Embryonic facial prominence (tissue), 1 donor: ENCODE data around the gene DOCK10.

Experiments
- DNase-seq: peaks from one replicate; pipeline ENCODE4 v3.0.0-alpha.2; 2016; ENCODE audit errors: extremely low spot score

DOCK10 gene

DNA sequence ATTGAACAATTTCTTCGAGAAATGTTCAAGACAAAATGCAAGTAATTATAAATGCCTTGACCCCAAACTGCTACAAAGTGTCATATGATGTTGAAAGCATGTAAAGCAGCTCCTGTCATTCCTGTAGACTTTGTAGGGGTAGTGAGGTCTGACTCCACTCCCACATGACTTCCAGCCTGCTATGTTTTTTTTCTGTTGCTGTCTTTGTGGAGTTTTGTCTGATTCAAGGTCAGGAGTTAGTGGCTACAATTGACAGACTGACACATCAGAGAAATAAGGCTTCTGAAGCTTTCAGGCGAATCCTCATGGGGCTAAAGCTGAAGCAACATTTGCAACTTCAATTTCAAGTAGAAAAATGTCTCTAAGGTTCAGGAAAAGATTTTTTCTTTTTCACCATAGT, 262.2 kb downstream of the DOCK10 start:
- DNase-seq: no peak

DNA sequence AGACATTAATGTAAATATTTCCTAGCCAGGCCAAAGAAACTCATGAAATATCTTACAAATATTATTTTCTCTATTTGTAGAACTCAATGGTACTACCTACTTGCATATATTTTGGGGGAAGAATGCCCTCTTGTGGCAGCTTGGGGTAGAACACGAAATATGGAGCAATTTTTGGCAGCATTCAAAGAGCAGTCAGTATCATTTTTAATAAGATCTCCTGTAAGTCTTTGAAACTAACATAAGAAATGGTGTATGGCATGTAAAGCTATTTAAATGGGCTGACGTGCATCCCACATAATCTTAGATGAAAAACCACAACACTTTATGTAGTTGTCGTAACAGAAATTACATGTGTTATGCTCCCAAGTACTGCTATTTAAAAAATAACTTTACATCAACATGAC, 263.8 kb downstream of the DOCK10 start:
- DNase-seq: peak; percentile 26

DNA sequence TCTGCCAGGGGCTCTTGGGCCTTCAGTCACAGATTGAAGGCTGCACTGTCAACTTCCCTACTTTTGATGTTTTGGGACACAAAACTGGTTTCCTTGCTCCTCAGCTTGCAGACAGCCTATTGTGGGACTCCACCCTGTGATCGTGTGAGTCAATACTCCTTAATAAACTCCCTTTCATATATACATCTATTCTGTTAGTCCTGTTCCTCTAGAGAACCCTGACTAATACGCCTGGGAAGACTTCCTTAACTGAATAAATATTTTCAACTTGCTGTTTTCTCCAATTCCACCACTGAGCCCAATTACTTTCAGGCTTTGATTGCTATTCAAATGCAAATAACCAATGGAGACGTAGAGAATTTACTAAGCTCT, 264.7 kb downstream of the DOCK10 start:
- DNase-seq: no peak

DNA sequence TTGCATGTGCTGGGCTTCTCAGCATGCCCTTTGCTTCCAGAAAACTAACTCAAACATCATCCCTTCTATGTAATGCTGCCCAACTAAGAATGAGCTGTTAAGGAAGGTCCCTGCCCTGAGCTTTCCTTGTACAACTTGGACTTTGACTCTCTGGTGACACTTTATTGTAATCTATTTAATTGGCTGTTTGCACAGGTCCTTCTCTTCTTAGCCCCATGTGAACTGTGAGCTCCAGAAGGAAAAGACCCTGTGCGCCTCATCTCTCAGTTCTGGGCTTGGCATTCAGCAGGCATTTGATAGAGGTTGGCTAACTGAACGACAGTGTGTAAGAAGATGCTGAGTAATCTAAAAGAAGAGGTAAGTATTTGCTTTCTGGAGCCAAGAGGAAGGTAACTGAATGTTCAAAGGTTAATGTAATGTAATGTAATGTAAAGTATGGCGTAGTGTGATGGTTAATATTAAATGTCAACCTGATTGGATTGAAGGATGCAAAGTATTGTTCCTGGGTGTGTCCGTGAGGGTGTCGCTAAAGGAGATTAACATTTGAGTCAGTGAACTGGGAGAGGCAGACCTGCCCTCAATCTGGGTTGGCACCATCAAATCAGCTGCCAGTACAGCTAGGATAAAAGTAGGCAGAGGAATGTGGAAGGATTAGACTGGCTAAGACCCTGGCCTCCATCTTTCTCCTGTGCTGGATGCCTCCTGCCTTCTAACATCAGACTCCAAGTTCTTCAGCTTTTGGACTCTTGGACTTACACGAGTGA, 265.3 kb downstream of the DOCK10 start:
- DNase-seq: no peak

- no peak for DNase-seq
These were observed 266.6 kb downstream of the DOCK10 start for GRCh38 chr2:224775647-224776046.

DNA sequence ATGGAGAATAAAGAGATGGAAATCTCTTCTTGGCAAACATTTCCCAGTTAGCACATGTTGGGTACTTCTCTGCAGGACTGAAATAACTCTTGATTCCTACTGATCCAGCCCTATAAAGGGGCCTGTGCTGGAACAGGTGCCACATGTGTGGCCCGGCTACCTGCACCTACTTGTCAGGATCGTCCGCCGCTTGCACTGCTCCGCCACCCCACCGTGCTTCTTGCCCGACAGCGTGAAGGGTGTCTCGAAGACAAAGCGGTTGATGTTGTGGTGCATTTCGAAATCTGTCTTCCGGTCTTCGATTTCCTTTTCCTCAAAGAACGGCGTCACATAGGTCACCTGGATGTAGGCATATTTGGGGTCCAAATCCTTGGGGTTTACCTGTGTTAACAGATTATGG, 267.5 kb downstream of the DOCK10 start:
- DNase-seq: no peak

DNA sequence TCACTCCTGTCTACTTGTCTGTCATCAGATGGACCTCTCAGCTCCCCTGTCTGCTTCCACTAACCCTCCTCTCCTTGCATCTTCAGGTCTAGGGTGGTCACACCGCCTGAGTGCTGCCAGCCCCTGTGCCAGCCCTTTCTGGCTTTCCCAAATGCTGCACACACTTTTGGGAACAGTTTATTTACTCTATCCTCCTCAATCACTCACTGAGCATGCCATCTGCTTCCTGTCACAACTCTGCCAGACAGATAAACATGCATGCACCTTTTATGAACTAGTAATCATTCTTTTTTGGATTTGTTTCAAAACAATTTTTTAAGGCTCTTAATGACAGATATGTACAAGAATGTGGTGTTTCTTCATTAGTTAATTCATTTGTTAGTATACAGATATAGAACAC, 269.8 kb downstream of the DOCK10 start:
- DNase-seq: no peak

DNA sequence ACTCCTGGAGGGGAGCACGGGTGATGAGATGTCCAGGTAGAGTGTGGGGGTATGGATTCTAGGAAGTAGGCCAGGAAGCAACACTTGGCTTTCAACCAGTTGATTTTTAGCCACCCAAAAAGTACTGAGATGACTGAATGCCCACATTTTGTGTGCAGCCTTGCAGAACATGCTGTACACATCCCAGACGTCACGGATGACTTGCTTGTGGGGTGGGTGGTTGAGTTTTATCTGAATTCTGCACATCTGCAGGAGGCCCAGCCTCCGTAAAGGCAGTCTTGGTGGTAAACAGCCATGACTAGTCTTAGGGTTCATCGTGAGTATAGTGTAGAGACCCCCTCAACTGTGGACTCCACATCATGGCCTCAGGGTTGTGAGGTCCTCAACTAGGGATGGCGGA, 272.8 kb downstream of the DOCK10 start:
- no peak for DNase-seq

- DNase-seq: no peak
These were observed 277.6 kb downstream of the DOCK10 start for GRCh38 chr2:224764565-224765236.

DNA sequence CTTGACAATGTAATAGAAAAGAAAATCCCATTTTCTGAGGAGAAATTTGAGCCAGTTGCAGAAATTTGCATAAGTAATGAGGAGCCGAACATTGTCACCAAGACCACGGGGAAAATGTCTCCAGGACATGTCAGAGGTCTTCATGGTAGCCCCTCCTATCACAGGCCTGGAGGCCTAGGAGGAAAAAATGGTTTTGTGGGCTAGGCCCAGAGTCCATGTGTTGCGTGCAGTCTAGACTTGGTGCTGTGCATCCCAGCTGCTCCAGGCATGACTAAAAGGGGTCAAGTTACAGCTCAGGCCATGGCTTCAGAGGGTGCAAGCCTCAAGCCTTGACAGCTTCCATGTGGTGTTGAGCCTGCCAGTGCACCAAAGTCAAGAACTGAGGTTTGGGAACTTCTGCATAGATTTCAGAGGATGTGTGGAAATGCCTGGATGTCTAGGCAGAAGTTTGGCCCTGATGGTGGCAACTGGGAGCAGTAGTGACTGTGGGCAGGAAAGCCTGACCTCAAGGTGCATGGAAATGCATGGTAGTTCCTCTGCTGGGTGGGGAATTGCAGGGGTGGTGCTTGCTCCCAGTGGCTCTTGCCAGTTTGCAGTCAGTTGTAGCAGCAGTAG, 284.2 kb downstream of the DOCK10 start:
- no peak for DNase-seq

DNA sequence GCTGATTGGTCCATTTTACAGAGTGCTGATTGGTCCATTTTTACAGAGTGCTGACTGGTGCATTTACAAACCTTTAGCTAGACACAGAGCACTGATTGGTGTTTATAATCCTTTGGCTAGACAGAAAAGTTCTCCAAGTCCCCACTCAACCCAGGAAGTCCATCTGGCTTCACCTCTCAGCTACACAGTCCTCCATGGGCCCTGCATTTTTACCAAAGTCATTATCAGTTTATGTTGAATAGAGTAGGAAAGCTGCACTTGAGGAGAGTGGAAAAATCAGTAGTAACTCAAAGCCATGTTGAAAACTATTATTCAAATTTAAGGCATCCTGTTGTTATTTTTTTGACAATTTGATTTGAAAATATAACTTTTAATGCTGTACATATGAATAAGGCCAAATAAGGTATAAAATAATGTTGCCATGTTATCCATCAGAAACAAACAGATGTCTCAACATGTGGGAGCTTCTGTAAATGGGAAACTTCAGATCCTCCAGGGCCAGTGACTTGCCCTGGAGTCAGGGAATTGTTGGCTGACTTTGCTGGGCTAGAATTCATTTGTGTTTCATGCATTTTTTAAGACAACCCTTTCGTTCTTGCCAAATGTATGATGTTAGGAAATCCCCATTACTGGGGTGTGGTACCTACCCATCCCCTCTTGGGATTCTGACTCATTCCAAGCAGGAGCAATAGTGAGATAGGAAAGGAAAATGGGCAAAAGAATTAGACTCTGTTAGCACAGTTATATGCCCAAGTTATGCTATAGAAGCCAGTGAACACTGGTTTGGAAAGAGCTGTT, 288.3 kb downstream of the DOCK10 start:
- DNase-seq: no peak

DNA sequence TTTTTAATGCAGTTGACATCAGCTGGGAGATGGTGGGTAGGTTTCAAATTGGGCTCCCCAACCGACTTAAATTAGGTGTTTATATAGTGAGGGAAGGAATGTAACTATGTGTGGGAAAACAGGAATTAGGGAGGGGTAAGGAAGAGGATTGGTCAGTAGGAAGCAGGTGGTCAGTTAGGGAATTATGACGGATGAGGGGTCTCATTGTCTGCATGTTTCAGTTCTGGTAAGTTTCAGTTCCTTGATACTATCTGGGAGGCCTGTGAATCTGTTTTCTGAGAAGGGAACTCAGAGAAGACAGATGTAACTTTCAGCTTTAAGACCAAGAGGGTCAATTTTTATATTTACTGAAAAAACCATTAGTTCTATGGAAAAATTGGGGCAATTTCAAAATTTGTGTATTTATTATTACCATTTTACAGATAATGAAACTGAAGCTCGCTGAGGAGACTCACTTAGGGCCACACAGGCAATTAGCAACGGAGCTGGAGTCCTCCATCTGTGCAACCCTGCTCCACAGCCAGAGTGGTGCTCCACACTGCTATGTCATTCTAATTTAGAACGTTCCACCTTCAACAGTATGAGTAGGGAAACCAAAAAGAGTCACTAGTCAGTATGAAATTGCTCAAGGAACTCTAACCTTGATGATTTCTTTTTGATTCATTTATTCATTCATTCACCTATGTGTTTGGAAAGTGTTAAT, 290.1 kb downstream of the DOCK10 start:
- DNase-seq: no peak

GRCh38 chr2:224749136-224749535, 293.1 kb downstream of the DOCK10 start:
- DNase-seq: no peak

DNA sequence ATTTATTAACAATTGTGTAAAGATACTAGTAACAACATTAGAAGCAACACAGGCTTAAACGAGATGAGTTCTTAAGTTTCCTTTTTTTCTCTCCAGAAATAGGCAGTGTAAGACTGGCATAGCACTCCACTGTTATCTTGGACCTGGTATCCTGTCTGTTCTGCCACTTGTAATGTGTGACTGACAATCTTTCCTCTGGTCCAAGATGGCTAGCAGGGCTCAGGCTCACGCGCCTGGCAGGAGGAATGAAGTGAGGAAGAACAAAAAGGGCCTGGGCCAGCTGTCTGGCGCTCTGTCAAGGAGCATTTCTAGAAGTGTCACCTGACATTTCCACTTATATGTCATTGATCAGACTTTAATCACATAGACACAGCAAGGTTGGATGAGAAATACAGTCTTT, 294.5 kb downstream of the DOCK10 start:
- DNase-seq: no peak

DNA sequence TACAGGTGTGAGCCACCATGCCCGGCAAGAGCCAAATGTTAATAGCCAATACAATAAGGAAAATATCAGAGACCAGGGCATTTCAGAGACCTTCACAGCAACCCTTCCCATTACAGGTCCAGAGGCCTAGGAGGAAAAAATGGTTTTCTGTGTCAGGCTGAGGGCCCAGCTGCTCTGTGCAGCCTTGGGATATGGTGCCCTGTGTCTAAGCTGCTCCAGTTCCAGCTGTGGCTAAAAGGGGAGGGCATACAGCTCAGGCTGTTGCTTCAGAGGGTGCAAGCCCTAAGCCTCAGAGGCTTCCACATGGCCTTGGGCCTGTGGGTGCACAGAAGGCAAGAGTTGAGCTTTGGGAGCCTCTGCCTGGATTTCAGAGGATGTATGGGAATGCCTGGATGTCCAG, 306.0 kb downstream of the DOCK10 start:
- no peak for DNase-seq

DNA sequence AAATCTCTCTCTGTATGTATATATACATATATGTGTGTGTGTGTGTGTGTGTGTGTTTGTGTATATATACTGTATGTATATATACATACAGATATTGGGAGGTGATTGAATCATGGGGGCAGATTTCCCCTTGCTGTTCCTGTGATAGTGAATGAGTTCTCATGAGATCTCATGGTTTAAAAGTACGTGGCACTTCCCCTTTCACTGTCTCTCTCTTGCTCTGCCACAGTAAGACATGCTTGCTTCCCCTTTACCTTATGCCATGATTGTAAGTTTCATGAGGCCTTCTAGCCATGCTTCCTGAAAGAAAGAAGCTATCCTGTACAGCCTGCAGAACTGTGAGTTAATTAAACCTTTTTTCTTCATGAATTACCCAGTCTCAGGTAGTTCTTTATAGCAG, 307.3 kb downstream of the DOCK10 start:
- no peak for DNase-seq

- DNase-seq: no peak
These were observed 310.6 kb downstream of the DOCK10 start for GRCh38 chr2:224731665-224732064.

DNA sequence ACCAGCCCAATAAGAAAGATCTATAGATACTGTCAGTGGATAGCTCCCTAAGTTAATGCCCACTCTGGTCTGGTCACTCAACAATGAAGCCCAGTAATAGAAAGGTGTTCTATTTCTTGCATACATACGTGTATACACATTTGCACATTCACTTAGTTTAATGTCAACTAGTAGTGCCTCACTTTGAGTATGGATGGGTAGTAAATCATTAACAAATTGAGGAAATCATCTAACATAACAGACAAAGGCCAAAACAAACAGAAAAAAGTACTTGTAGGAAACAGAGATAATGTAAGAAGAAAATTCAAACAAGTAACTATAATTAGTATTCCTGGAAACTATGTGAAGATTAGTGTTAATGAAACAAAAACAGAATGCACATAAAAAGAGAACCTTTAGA, 312.8 kb downstream of the DOCK10 start:
- no peak for DNase-seq

DNA sequence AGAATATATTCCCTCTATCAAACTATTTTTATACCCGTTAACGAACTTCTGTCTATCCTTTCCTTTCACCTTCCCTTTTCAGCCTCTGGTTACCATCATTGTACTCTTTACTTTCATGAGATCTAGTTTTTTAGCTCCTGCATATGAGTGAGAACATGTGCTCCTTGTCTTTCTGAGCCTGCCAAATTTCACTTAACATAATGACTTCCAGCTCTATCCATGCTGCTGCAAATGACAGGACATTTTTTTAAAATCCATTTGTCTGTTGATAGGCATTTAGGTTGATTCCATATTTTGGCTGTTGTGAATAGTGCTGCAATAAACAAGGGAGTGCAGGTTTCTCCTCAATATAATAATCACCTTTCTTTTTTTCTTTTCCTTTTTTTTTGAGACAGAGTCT, 317.9 kb downstream of the DOCK10 start:
- DNase-seq: no peak

- DNase-seq: no peak
These were observed 318.6 kb downstream of the DOCK10 start for GRCh38 chr2:224723586-224724217.

GRCh38 chr2:224722770-224723169, 319.5 kb downstream of the DOCK10 start:
- DNase-seq: no peak
